Lower leg skin (tissue), 3 donors: ENCODE data around the gene HLA-DMA.

ENCODE experiments used
- CTCF ChIP-seq, 3 donors: fragments of 450-650 bp; IDR thresholded peaks; one replicate each; pipeline ENCODE4 v1.5.1; 2016; ENCODE audit warnings: antibody characterized with exemption in 3 of 3, mild to moderate bottlenecking in 3 of 3, moderate library complexity in 2 of 3
- POLR2A ChIP-seq, 2 donors: fragments of 450-650 bp; IDR thresholded peaks; one replicate each; pipeline ENCODE4 v1.6.1; 2016 to 2017; ENCODE audit warnings: antibody characterized with exemption in 2 of 2, mild to moderate bottlenecking in 1 of 2, moderate library complexity in 1 of 2

- TF ChIP-seq CTCF (IDR thresholded peaks at IDR 0.05) (no peak), POLR2A (IDR thresholded peaks at IDR 0.05) (no peak)
Observed at GRCh38 chr6:32941214-32941768, 11.6 kb downstream of the HLA-DMA start.
